ENCODE results near the gene LRRK1.

LRRK1 gene

DNA sequence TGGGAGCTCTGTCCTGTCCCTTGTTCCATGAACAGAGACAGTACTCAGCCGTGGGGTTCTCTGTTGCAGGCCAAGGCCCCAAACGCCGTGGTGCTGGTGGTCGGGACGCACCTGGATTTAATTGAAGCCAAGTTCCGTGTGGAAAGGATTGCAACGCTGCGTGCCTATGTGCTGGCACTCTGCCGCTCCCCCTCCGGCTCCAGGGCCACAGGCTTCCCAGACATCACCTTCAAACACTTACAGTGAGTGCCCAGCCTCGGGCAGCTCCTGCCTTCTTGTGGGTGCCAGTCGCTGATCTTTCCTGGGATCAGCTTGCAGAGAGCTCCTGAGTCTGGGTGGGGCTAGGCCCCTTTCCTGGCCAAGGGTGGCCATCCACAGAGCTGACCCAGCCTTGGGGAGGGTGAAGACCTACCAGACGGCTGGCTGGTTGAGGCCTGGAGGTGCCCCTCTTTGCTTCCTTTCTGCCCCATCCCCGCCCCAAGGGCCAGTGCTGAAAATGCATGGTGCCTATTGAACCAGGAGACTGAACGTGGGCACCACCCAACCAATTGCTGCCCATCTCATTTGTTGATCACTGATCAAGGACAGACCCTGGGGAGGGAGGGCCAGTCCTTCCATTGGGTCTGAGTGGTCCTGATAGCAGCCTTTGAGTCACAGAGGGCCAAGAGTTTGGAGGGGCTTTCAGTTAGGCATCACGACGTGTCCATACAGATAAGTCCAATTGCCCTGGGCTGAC, 106.9 kb downstream of the LRRK1 start:
- Histone ChIP-seq H3K9ac (ENCODE audit: low read depth, low read length) (no peak overlapping the region), H3K36me3 (ENCODE audit: insufficient read depth, low read length) (no peaks in the 10 kb centered on the region), H4K20me1 (ENCODE audit: insufficient read depth, low read length) (no peaks in the 10 kb centered on the region), H3K4me2 (ENCODE audit: insufficient read depth, low read length) (no peak overlapping the region), H3K4me1 (ENCODE audit: insufficient read depth, low read length) (no peaks in the 10 kb centered on the region), H3K9me3 (ENCODE audit: insufficient read depth, low read length, severe bottlenecking) (no peaks in the 10 kb centered on the region), H3K27me3 (ENCODE audit: insufficient read depth, low read length, poor library complexity) (no peaks in the 10 kb centered on the region), H3K4me3 (ENCODE audit: low read depth in 1 of 2, low read length in 2 of 2) (no peak overlapping the region), H2AFZ (ENCODE audit: low read depth, low read length) (no peak overlapping the region), H3K27ac (ENCODE audit: low read length) (no peak overlapping the region), H3K79me2 (ENCODE audit: insufficient read depth, low read length) (no peaks in the 10 kb centered on the region)
- DNase-seq = no peak
- no peak for ATAC-seq (ENCODE audit: insufficient read depth, low read depth)
- TF ChIP-seq CTCF (IDR thresholded peaks at IDR 0.05; ENCODE audit: borderline replicate concordance, extremely low read depth, low read length, poor library complexity, severe bottlenecking) (no peak), EZH2 (IDR thresholded peaks at IDR 0.05; ENCODE audit: borderline replicate concordance, low read depth, low read length, severe bottlenecking) (no peak)

GRCh38 chr15:101026656-101027272, 107.6 kb downstream of the LRRK1 start:
- Histone ChIP-seq H4K20me1 (ENCODE audit: insufficient read depth, low read length) (no peaks in the 10 kb centered on the region), H3K36me3 (ENCODE audit: insufficient read depth, low read length) (no peaks in the 10 kb centered on the region), H3K79me2 (ENCODE audit: insufficient read depth, low read length) (no peaks in the 10 kb centered on the region), H3K27me3 (ENCODE audit: insufficient read depth, low read length, poor library complexity) (no peaks in the 10 kb centered on the region), H3K4me3 (ENCODE audit: low read depth in 1 of 2, low read length in 2 of 2) (no peak overlapping the region), H3K4me2 (ENCODE audit: insufficient read depth, low read length) (no peak overlapping the region), H2AFZ (ENCODE audit: low read depth, low read length) (no peak overlapping the region), H3K4me1 (ENCODE audit: insufficient read depth, low read length) (no peaks in the 10 kb centered on the region), H3K9ac (ENCODE audit: low read depth, low read length) (no peak overlapping the region), H3K9me3 (ENCODE audit: insufficient read depth, low read length, severe bottlenecking) (no peaks in the 10 kb centered on the region), H3K27ac (ENCODE audit: low read length) (no peak overlapping the region)
- no peak for ATAC-seq (ENCODE audit: insufficient read depth, low read depth)
- TF ChIP-seq EZH2 (IDR thresholded peaks at IDR 0.05; ENCODE audit: borderline replicate concordance, low read depth, low read length, severe bottlenecking) (no peak), CTCF (IDR thresholded peaks at IDR 0.05; ENCODE audit: borderline replicate concordance, extremely low read depth, low read length, poor library complexity, severe bottlenecking) (no peak)
- DNase-seq = no peak

DNA sequence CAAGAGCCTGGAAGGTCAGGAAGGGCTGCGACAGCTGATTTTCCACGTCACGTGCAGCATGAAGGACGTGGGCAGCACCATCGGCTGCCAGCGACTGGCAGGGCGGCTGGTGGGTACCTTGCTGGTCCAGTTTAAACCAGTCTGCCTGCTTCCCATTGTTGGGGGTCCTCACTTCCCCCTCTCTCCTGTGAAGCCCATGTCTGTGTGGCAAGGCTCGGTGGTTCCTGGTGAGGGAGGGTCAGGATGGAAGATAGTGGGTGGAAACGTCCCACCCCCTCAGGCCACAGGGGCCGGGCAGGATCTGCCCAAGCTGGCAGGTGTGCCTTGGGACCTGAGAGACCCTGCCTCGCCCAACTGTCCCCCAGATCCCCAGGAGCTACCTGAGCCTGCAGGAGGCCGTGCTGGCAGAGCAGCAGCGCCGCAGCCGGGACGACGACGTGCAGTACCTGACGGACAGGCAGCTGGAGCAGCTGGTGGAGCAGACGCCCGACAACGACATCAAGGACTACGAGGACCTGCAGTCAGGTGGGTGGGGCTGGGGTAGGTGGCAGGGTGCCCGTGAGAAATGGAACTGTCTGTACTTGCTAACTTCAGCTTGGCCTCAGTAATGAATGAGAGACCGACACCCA, 108.2 kb downstream of the LRRK1 start:
- Histone ChIP-seq H3K27ac (ENCODE audit: low read length) (no peak overlapping the region), H3K9me3 (ENCODE audit: insufficient read depth, low read length, severe bottlenecking) (no peaks in the 10 kb centered on the region), H3K4me1 (ENCODE audit: insufficient read depth, low read length) (no peaks in the 10 kb centered on the region), H4K20me1 (ENCODE audit: insufficient read depth, low read length) (no peaks in the 10 kb centered on the region), H3K4me2 (ENCODE audit: insufficient read depth, low read length) (no peak overlapping the region), H3K4me3 (ENCODE audit: low read depth in 1 of 2, low read length in 2 of 2) (no peak overlapping the region), H3K9ac (ENCODE audit: low read depth, low read length) (no peak overlapping the region), H3K36me3 (ENCODE audit: insufficient read depth, low read length) (no peaks in the 10 kb centered on the region), H2AFZ (ENCODE audit: low read depth, low read length) (no peak overlapping the region), H3K79me2 (ENCODE audit: insufficient read depth, low read length) (no peaks in the 10 kb centered on the region), H3K27me3 (ENCODE audit: insufficient read depth, low read length, poor library complexity) (no peaks in the 10 kb centered on the region)
- ATAC-seq (ENCODE audit: insufficient read depth, low read depth) (no peak), DNase-seq (no peak)
- TF ChIP-seq CTCF (IDR thresholded peaks at IDR 0.05; ENCODE audit: borderline replicate concordance, extremely low read depth, low read length, poor library complexity, severe bottlenecking) (no peak), EZH2 (IDR thresholded peaks at IDR 0.05; ENCODE audit: borderline replicate concordance, low read depth, low read length, severe bottlenecking) (no peak)
